Parathyroid adenoma (tissue), 2 donors: ENCODE results near the gene CDK18.

Source experiments
- H2AFZ ChIP-seq: fragments of 300-600 bp; sonication (generic); one replicate; pipeline ENCODE4 v1.7.0; 2017; ENCODE audit warnings: antibody characterized with exemption, mild to moderate bottlenecking
- H3K27ac ChIP-seq: fragments of 300-600 bp; sonication (generic); one replicate; pipeline ENCODE4 v1.7.0; 2017
- H3K27me3 ChIP-seq: fragments of 300-600 bp; sonication (generic); one replicate; pipeline ENCODE4 v1.7.0; 2017; ENCODE audit warnings: low read length; ENCODE audit not compliant: control insufficient read depth, insufficient read depth
- H3K36me3 ChIP-seq: fragments of 300-600 bp; sonication (generic); one replicate; pipeline ENCODE4 v1.7.0; 2017; ENCODE audit warnings: low read length; ENCODE audit not compliant: control insufficient read depth, insufficient read depth
- H3K4me1 ChIP-seq: fragments of 300-600 bp; sonication (generic); one replicate; pipeline ENCODE4 v1.7.0; 2017; ENCODE audit warnings: control low read depth
- H3K4me2 ChIP-seq: fragments of 300-600 bp; sonication (generic); one replicate; pipeline ENCODE4 v1.7.0; 2017; ENCODE audit warnings: low read length
- H3K4me3 ChIP-seq: fragments of 300-600 bp; sonication (generic); one replicate; pipeline ENCODE4 v1.7.0; 2017; ENCODE audit warnings: low read depth, low read length
- H3K79me2 ChIP-seq: fragments of 300-600 bp; sonication (generic); one replicate; pipeline ENCODE4 v1.7.0; 2017; ENCODE audit warnings: control low read depth
- H3K9ac ChIP-seq: fragments of 300-600 bp; sonication (generic); one replicate; pipeline ENCODE4 v1.7.0; 2017; ENCODE audit warnings: mild to moderate bottlenecking
- H3K9me3 ChIP-seq: fragments of 300-600 bp; sonication (generic); one replicate; pipeline ENCODE4 v1.7.0; 2017; ENCODE audit warnings: low read length; ENCODE audit not compliant: control insufficient read depth
- TF ChIP-seq, protein P1 (sequence below): fragments of 300-600 bp; sonication (generic); IDR thresholded peaks from one replicate; pipeline ENCODE4 v1.7.0; 2017; ENCODE audit warnings: antibody characterized with exemption, mild to moderate bottlenecking
- donor health status: primary hyperparathyroidism.

The CDK18 gene

DNA sequence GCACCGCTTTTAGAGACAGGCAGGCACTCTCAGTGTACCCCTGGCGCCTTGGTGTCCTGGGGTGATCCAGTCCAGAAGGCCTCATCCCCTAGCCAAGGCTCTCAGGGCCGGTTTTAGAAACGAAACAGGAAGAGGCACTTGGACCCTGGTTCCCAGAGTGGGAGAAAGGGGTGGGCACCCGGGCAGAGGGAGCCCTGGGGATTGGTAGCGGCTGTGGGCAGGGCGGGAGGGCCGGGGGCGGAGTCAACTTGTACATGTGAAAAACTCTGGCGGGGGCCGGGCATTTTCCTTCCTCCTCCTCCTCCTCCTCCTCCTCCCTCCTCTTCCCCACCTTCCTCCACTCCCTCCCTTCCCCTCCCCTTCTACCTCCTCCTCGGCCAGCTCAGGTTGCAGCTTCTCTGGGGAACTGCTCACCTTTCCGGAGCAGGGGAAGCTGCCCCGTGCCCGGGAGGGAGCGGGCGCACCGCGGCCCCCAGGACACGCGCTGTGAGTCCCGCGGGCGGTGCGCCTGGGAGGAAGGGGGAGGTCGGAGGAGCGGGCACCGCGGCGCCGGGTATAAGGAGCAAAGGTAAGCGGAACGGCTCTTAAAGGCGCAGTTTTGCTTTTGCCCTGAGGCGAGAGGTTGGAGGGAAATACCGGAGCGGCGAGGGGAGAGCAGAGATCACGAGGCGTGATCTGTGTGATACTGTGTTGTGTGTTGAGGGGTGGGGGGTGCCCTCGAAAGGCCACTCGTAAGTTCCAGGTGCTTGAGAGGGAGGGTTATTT is at the start of gene CDK18:
Gene CDK18, plus strand, starts transcription at position 359 of the 765 bp plus-strand sequence. CDS start 18,499 bp downstream, outside the sequence.
- peak within 1 kb of the TSS; percentile 98 for H3K4me2 ChIP-seq
- no peak within 1 kb of the TSS for H3K9ac ChIP-seq
- peak within 1 kb of the TSS; percentile 64 for H3K4me3 ChIP-seq
- no peaks in the 10 kb centered on the region for H3K36me3 ChIP-seq
- H3K27ac ChIP-seq = peak within 1 kb of the TSS; percentile 72
- H3K4me1 ChIP-seq = peaks cover 3% of the 10 kb centered on the region
- H3K79me2 ChIP-seq = no peaks in the 10 kb centered on the region
- H2AFZ ChIP-seq = peak within 1 kb of the TSS; percentile 93
- no peaks in the 10 kb centered on the region for H3K9me3 ChIP-seq
- H3K27me3 ChIP-seq = no peaks in the 10 kb centered on the region
- TF ChIP-seq, protein P1, sequence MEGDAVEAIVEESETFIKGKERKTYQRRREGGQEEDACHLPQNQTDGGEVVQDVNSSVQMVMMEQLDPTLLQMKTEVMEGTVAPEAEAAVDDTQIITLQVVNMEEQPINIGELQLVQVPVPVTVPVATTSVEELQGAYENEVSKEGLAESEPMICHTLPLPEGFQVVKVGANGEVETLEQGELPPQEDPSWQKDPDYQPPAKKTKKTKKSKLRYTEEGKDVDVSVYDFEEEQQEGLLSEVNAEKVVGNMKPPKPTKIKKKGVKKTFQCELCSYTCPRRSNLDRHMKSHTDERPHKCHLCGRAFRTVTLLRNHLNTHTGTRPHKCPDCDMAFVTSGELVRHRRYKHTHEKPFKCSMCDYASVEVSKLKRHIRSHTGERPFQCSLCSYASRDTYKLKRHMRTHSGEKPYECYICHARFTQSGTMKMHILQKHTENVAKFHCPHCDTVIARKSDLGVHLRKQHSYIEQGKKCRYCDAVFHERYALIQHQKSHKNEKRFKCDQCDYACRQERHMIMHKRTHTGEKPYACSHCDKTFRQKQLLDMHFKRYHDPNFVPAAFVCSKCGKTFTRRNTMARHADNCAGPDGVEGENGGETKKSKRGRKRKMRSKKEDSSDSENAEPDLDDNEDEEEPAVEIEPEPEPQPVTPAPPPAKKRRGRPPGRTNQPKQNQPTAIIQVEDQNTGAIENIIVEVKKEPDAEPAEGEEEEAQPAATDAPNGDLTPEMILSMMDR = no peak

DNA sequence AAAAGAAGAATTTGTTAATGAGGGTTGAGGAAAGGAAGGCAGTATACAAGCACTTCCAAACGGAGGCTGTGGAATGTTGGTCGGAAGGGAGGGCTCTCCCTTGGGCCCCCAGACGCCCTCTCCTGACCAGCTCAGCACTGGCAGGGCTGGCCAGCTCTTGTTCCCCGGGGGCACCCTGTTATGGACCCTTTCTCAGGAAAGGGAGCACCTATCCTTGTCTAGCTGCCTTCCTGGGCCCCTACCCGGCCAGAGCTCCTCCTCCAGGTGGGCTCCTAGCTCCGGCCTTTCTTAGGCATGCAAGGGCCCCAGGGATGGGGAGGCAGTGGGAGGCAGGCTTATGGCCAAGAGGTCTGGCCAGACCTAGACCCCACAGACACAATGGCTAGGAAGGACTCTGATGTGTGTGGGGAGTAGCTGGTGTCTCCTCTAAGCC is 49.5 kb upstream of the CDK18 start:
- Histone ChIP-seq H3K79me2 (no peaks in the 10 kb centered on the region), H3K9me3 (no peaks in the 10 kb centered on the region), H3K36me3 (no peaks in the 10 kb centered on the region), H3K4me1 (peaks cover 4% of the 10 kb centered on the region), H3K9ac (no peak overlapping the region), H3K27ac (no peak overlapping the region), H2AFZ (no peak overlapping the region), H3K4me2 (no peak overlapping the region), H3K4me3 (no peak overlapping the region), H3K27me3 (peaks cover 15% of the 10 kb centered on the region)
- TF ChIP-seq, protein P1 = peak; percentile 4

DNA sequence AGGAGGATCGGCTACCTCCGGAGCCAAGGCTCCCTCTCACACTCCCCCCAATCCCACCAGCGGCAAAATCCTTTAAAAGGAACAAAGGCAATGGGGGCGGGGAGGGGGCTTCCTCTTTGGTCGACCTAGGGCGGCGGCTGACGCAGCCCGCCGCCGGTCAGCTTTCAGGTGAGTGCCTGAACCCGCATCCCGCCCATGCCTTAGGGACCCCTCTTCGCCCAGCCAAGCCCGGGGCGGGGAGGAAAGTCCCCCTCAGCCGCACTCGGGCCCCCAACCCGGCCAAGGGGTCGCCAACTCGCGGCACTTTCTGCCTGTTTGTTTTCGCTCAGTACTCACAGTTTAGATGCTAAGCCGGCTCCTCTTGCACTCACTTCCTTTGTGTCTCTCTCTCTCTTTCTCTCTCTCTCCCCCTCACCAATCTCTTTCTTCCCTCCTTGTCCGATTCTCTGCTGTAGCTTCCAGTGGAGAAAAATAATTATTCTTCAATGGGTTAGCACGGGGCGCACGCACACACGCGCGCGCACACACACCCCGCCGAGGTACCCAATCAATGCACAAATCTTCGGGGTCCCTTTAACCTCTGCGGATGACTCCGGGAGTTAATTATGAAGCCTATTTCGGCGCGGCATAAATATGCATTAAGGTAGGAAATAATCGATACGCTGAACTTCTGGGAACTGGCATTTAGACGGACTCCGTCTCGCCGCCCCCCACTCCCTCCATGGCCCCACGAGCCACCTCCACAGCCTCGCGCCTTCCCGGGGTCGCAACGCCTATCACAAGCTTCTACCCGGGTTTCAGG is 48.7 kb upstream of the CDK18 start, which contains the start of gene BLACAT1:
Gene BLACAT1, minus strand, starts transcription at position 465 of the 802 bp plus-strand sequence.
- Histone ChIP-seq H2AFZ (peak within 1 kb of the TSS; percentile 64), H3K4me3 (peak within 1 kb of the TSS; percentile 5), H3K27me3 (peaks cover 15% of the 10 kb centered on the region)

DNA sequence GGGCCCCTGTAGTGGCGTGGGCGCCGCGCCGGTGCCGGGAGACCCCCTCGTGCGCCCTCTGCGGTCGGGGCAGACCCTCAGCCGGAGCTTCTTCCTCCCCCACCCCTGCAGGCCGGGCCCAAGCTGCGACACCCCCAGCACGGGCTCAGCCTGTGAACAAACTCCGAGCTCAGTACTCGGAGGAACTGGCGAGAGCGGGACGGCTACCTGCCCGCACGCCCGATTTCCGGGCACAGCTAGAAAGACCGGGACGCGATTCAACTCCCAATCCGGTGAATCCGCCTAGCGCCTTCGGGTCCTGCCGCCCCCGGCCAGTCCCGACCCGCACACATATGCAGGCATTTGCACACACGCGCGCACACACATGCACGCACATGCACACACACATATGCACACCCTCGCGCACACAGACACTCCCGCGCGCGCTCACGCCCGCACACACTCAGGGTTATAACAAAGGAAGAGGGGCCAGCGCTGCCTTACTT is 48.0 kb upstream of the CDK18 start:
- Histone ChIP-seq H3K4me1 (peaks cover 3% of the 10 kb centered on the region), H3K9me3 (no peaks in the 10 kb centered on the region), H3K4me2 (peak overlapping the region; percentile 55), H3K4me3 (peak overlapping the region; percentile 5), H3K36me3 (no peaks in the 10 kb centered on the region), H2AFZ (peak overlapping the region; percentile 64), H3K27me3 (peaks cover 12% of the 10 kb centered on the region), H3K9ac (no peak overlapping the region), H3K79me2 (no peaks in the 10 kb centered on the region), H3K27ac (no peak overlapping the region)
- TF ChIP-seq, protein P1 = no peak

More for the DNA sequence above, 48.7 kb upstream of the CDK18 start, which contains the start of gene BLACAT1:
- Histone ChIP-seq H3K36me3 (no peaks in the 10 kb centered on the region), H3K4me2 (peak within 1 kb of the TSS; percentile 55), H3K9ac (no peak within 1 kb of the TSS), H3K9me3 (no peaks in the 10 kb centered on the region), H3K79me2 (no peaks in the 10 kb centered on the region), H3K4me1 (peaks cover 4% of the 10 kb centered on the region), H3K27ac (no peak within 1 kb of the TSS)
- TF ChIP-seq, protein P1 = no peak
